MCF 10A (cell line): Measurements from ENCODE around the gene LUZP4. TPM values are rescaled to one million over a fixed set of nuclear protein-coding genes. Genes with fewer than 3 reads are reported as not detected.
"Not testable (repeated sequence)": the region's sequence is repeated elsewhere in the genome, so short reads cannot be mapped to it uniquely, and the experiment has no call there.

Experiments used
- BruUV-seq: library from RNA; stranded (reverse); fragments of 400-500 nt; replicated peaks from 2 replicates; lab custom pipeline; 2021; lab: Mats Ljungman, UMichigan
- CTCF ChIA-PET: fragments of 300-600 bp; sonication (Branson Sonifier 250); formaldehyde crosslinking; extraction: SDS; loops from one replicate; lab custom pipeline; 2021; ENCODE audit warnings: antibody characterized with exemption, inconsistent platforms; lab: Yijun Ruan, JAX
- POLR2A ChIA-PET: fragments of 300-600, 350-650 bp; sonication (Branson Sonifier 250); formaldehyde crosslinking; extraction: SDS; loops from one replicate; lab custom pipeline; 2020; ENCODE audit warnings: antibody characterized with exemption, inconsistent platforms; lab: Yijun Ruan, JAX
- DNase-seq: peaks from one replicate; pipeline ENCODE4 v3.0.0-alpha.2; 2018; ENCODE audit not compliant: unreplicated experiment
- H3K27ac Mint-ChIP-seq: one replicate; pipeline ENCODE4 v1.8.0; 2022; ENCODE audit warnings: mild to moderate bottlenecking, low read depth, mixed read lengths; ENCODE audit not compliant: unreplicated experiment
- H3K27me3 Mint-ChIP-seq: one replicate; pipeline ENCODE4 v1.8.0; 2022; ENCODE audit warnings: mixed read lengths; ENCODE audit not compliant: insufficient read depth, unreplicated experiment
- H3K36me3 Mint-ChIP-seq: one replicate; pipeline ENCODE4 v1.8.0; 2022; ENCODE audit warnings: mild to moderate bottlenecking, moderate library complexity, mixed read lengths; ENCODE audit not compliant: insufficient read depth, unreplicated experiment
- H3K4me1 Mint-ChIP-seq: one replicate; pipeline ENCODE4 v1.8.0; 2022; ENCODE audit warnings: mixed read lengths; ENCODE audit not compliant: insufficient read depth, unreplicated experiment
- H3K4me3 Mint-ChIP-seq: one replicate; pipeline ENCODE4 v1.8.0; 2022; ENCODE audit warnings: mild to moderate bottlenecking, moderate library complexity, mixed read lengths; ENCODE audit not compliant: unreplicated experiment
- H3K9me3 Mint-ChIP-seq: one replicate; pipeline ENCODE4 v1.8.0; 2022; ENCODE audit warnings: mixed read lengths; ENCODE audit not compliant: unreplicated experiment
- intact Hi-C: fragments of 100-400 bp; cut with micrococcal nuclease; formaldehyde crosslinking; loops from 2 replicates; pipeline ENCODE4 v1.14.1; 2022
- total RNA-seq: library from RNA; stranded (reverse); gene quantifications from 2 replicates; pipeline ENCODE4 v1.2.3, GENCODE V29; 2022
- TF ChIP-seq, protein P1 (sequence below): fragments of 200-600 bp; IDR thresholded peaks from one replicate; pipeline ENCODE4 v1.8.0; 2022; ENCODE audit warnings: antibody characterized with exemption, mild to moderate bottlenecking; ENCODE audit not compliant: unreplicated experiment

LUZP4 gene
- total RNA-seq, 1 experiment from 2014 or later = not detected

GRCh38 chrX:115341421-115341820 lies 51.9 kb downstream of the LUZP4 start:
- no peak overlapping the region for H3K27ac Mint-ChIP-seq
- intact Hi-C loops = no loop called here
- no peaks in the 10 kb centered on the region for H3K36me3 Mint-ChIP-seq
- H3K27me3 Mint-ChIP-seq = peaks cover 61% of the 10 kb centered on the region
- H3K4me1 Mint-ChIP-seq = no peaks in the 10 kb centered on the region
- no peaks in the 10 kb centered on the region for H3K9me3 Mint-ChIP-seq
- TF ChIP-seq, protein P1, sequence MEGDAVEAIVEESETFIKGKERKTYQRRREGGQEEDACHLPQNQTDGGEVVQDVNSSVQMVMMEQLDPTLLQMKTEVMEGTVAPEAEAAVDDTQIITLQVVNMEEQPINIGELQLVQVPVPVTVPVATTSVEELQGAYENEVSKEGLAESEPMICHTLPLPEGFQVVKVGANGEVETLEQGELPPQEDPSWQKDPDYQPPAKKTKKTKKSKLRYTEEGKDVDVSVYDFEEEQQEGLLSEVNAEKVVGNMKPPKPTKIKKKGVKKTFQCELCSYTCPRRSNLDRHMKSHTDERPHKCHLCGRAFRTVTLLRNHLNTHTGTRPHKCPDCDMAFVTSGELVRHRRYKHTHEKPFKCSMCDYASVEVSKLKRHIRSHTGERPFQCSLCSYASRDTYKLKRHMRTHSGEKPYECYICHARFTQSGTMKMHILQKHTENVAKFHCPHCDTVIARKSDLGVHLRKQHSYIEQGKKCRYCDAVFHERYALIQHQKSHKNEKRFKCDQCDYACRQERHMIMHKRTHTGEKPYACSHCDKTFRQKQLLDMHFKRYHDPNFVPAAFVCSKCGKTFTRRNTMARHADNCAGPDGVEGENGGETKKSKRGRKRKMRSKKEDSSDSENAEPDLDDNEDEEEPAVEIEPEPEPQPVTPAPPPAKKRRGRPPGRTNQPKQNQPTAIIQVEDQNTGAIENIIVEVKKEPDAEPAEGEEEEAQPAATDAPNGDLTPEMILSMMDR = no peak
- CTCF ChIA-PET = no interaction called here
- POLR2A ChIA-PET = no interaction called here
- no peak for DNase-seq
- H3K4me3 Mint-ChIP-seq = no peak overlapping the region
- no TSS peak for BruUV-seq

- ChIA-PET CTCF (interaction anchor here (0.6 to 1.2 kb wide), 6 partner anchors 10 to 346 kb away, joined by 3 to 10 read pairs (median 4); no protein-coding TSS in a partner anchor), POLR2A (interaction anchor here (0.6 to 1.9 kb wide), 13 partner anchors 9 to 314 kb away, joined by 3 to 11 read pairs (median 3); partner anchors contain the start of gene PLS3)
- peak overlapping the region; percentile 69 for H3K27ac Mint-ChIP-seq
- intact Hi-C loops = loop anchor here (1.0 to 5.0 kb wide), 2 partner anchors 216 to 297 kb away; partner anchors contain the start of gene PLS3
- no peaks in the 10 kb centered on the region for H3K36me3 Mint-ChIP-seq
- peaks cover 2% of the 10 kb centered on the region for H3K9me3 Mint-ChIP-seq
- TF ChIP-seq, protein P1 = no peak
- no TSS peak for BruUV-seq
- DNase-seq = peak; percentile 93
- no peak overlapping the region for H3K4me3 Mint-ChIP-seq
- no peaks in the 10 kb centered on the region for H3K4me1 Mint-ChIP-seq
- H3K27me3 Mint-ChIP-seq = peaks cover 41% of the 10 kb centered on the region
Measured at GRCh38 chrX:115344885-115345614, 55.5 kb downstream of the LUZP4 start.

GRCh38 chrX:115345615-115346014 lies 56.1 kb downstream of the LUZP4 start:
- BruUV-seq = no TSS peak
- TF ChIP-seq, protein P1 = no peak
- DNase-seq = no peak
- no peaks in the 10 kb centered on the region for H3K36me3 Mint-ChIP-seq
- CTCF ChIA-PET = interaction anchor here (0.5 to 0.9 kb wide), 3 partner anchors 11 to 316 kb away, joined by 3 to 4 read pairs (median 4); no protein-coding TSS in a partner anchor
- POLR2A ChIA-PET = interaction anchor here (0.7 to 1.9 kb wide), 11 partner anchors 8 to 313 kb away, joined by 3 to 11 read pairs (median 3); partner anchors contain the start of gene PLS3
- H3K27me3 Mint-ChIP-seq = peaks cover 41% of the 10 kb centered on the region
- H3K4me3 Mint-ChIP-seq = no peak overlapping the region
- intact Hi-C loops = loop anchor here (1.0 to 5.0 kb wide), 2 partner anchors 216 to 297 kb away; partner anchors contain the start of gene PLS3
- peak overlapping the region; percentile 69 for H3K27ac Mint-ChIP-seq
- H3K4me1 Mint-ChIP-seq = no peaks in the 10 kb centered on the region
- H3K9me3 Mint-ChIP-seq = peaks cover 7% of the 10 kb centered on the region

DNA sequence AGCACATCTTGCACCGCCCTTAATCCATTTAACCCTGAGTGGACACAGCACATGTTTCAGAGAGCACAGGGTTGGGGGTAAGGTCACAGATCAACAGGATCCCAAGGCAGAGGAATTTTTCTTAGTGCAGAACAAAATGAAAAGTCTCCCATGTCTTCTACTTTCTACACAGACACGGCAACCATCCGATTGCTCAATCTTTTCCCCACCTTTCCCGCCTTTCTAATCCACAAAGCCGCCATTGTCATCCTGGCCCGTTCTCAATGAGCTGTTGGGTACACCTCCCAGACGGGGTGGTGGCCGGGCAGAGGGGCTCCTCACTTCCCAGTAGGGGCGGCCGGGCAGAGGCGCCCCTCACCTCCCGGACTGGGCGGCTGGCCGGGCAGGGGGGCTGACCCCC lies 57.2 kb downstream of the LUZP4 start:
- H3K9me3 Mint-ChIP-seq = not testable (repeated sequence)

More for the DNA sequence above, 57.2 kb downstream of the LUZP4 start:
- peaks cover 34% of the 10 kb centered on the region for H3K27me3 Mint-ChIP-seq
- POLR2A ChIA-PET, H3K27ac Mint-ChIP-seq, H3K4me1 Mint-ChIP-seq, DNase-seq, H3K4me3 Mint-ChIP-seq, CTCF ChIA-PET, H3K36me3 Mint-ChIP-seq, BruUV-seq: not testable (repeated sequence)
- intact Hi-C loops = loop anchor here (5.0 kb wide), 1 partner anchor 296 kb away; no protein-coding TSS in a partner anchor
